Left renal cortex interstitium (tissue), 4 donors: Measurements from ENCODE around the gene PEF1. TPM values are rescaled to one million over a fixed set of nuclear protein-coding genes. Genes with fewer than 3 reads are reported as not detected.
A peak's percentile ranks its signal among the peaks of the same experiment; 100 is the strongest.

Source experiments
- DNase-seq, 4 donors: peaks; one replicate each; pipeline ENCODE4 v3.0.0-alpha.2; 2013; ENCODE audit warnings: low read depth in 4 of 4, low spot score in 2 of 4, missing footprints in 1 of 4
- polyA plus RNA-seq, 4 donors: library from polyadenylated mRNA; unstranded; fragments of 120-200 nt; gene quantifications; one replicate each; pipeline ENCODE4 v1.2.1, GENCODE V29; 2013; ENCODE audit not compliant: insufficient read length in 4 of 4

PEF1 gene
- polyA plus RNA-seq, 4 donors = 70.0 to 80.1 (median 79.1) TPM

- DNase-seq = no peak
These were observed 11.1 kb upstream of the PEF1 start for GRCh38 chr1:31655756-31656155.

- DNase-seq = no peak
These were observed 10.4 kb upstream of the PEF1 start for GRCh38 chr1:31655104-31655503.

- no peak for DNase-seq
These were observed 9.7 kb upstream of the PEF1 start for GRCh38 chr1:31654474-31654776.

- no peak for DNase-seq
These were observed 9.2 kb upstream of the PEF1 start for GRCh38 chr1:31653717-31654473.

- DNase-seq = no peak
These were observed 8.3 kb upstream of the PEF1 start for GRCh38 chr1:31652891-31653499.

GRCh38 chr1:31651766-31652165 is 7.1 kb upstream of the PEF1 start:
- DNase-seq = no peak

GRCh38 chr1:31651089-31651420 is 6.4 kb upstream of the PEF1 start:
- no peak for DNase-seq

GRCh38 chr1:31650161-31651088 is 5.7 kb upstream of the PEF1 start:
- no peak for DNase-seq

- no peak for DNase-seq
These were observed 4.1 kb upstream of the PEF1 start for GRCh38 chr1:31648641-31649357.

GRCh38 chr1:31648190-31648589 is 3.5 kb upstream of the PEF1 start:
- no peak for DNase-seq

- DNase-seq = no peak
These were observed 2.4 kb upstream of the PEF1 start for GRCh38 chr1:31647106-31647505.

GRCh38 chr1:31646259-31646960 is 1.7 kb upstream of the PEF1 start:
- DNase-seq = no peak

GRCh38 chr1:31645274-31645568 is 545 bp upstream of the PEF1 start:
- no peak for DNase-seq

- peak in 1 of 4 donors; percentile 24 for DNase-seq
These were observed 608 bp downstream of the PEF1 start for GRCh38 chr1:31643976-31644559.

GRCh38 chr1:31642897-31643296 is 1.8 kb downstream of the PEF1 start:
- DNase-seq = no peak

GRCh38 chr1:31642366-31642765 is 2.3 kb downstream of the PEF1 start:
- no peak for DNase-seq

GRCh38 chr1:31640964-31641363 is 3.7 kb downstream of the PEF1 start:
- DNase-seq = no peak

- no peak for DNase-seq
These were observed 4.5 kb downstream of the PEF1 start for GRCh38 chr1:31640179-31640578.

GRCh38 chr1:31639543-31639942 is 5.1 kb downstream of the PEF1 start:
- no peak for DNase-seq
